Measurements from ENCODE around the gene ZNF618.

Gene ZNF618

GRCh38 chr9:114049441-114050225 is 173.5 kb downstream of the ZNF618 start:
- Histone ChIP-seq H3K36me3 (ENCODE audit: control insufficient read depth, insufficient read depth, low read length) (peaks cover 44% of the 10 kb centered on the region), H3K4me1 (ENCODE audit: control insufficient read depth, insufficient read depth, low read length) (no peaks in the 10 kb centered on the region)

DNA sequence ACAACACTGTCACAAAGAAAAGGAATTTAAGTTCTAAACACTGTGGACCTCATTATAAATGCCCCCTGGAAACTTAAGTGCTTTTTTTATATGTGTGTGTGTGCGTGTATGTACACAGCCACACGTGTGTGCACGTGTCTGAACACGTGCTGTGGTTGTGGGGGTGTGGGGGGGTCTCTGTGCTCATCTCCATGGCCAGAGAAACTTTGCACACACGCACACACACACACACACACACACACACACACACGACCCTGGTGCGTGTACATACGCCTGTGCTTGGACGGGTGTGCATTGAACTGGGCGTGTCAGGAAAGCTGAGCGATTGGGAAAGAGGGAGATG is 174.1 kb downstream of the ZNF618 start:
- H3K27ac ChIP-seq (ENCODE audit: low read depth, low read length): no peak overlapping the region
- no peak overlapping the region for H3K4me3 ChIP-seq (ENCODE audit: low read depth, low read length)
- peaks cover 44% of the 10 kb centered on the region for H3K36me3 ChIP-seq (ENCODE audit: control insufficient read depth, insufficient read depth, low read length)
- H3K27me3 ChIP-seq (ENCODE audit: control insufficient read depth, insufficient read depth, low read length): no peaks in the 10 kb centered on the region
- H3K9me3 ChIP-seq (ENCODE audit: control insufficient read depth, insufficient read depth, low read depth, low read length): no peaks in the 10 kb centered on the region
- H3K4me1 ChIP-seq (ENCODE audit: control insufficient read depth, insufficient read depth, low read length): no peaks in the 10 kb centered on the region
- H3K9ac ChIP-seq (ENCODE audit: low read length): no peak overlapping the region

More at GRCh38 chr9:114049441-114050225, 173.5 kb downstream of the ZNF618 start:
- H3K4me3 ChIP-seq (ENCODE audit: low read depth, low read length): no peak overlapping the region
- H3K27me3 ChIP-seq (ENCODE audit: control insufficient read depth, insufficient read depth, low read length): no peaks in the 10 kb centered on the region
- no peaks in the 10 kb centered on the region for H3K9me3 ChIP-seq (ENCODE audit: control insufficient read depth, insufficient read depth, low read depth, low read length)
- H3K9ac ChIP-seq (ENCODE audit: low read length): no peak overlapping the region
- H3K27ac ChIP-seq (ENCODE audit: low read depth, low read length): no peak overlapping the region

GRCh38 chr9:114050646-114051045 is 174.5 kb downstream of the ZNF618 start:
- Histone ChIP-seq H3K4me3 (ENCODE audit: low read depth, low read length) (no peak overlapping the region), H3K9me3 (ENCODE audit: control insufficient read depth, insufficient read depth, low read depth, low read length) (no peaks in the 10 kb centered on the region), H3K27ac (ENCODE audit: low read depth, low read length) (no peak overlapping the region), H3K27me3 (ENCODE audit: control insufficient read depth, insufficient read depth, low read length) (no peaks in the 10 kb centered on the region), H3K4me1 (ENCODE audit: control insufficient read depth, insufficient read depth, low read length) (no peaks in the 10 kb centered on the region), H3K9ac (ENCODE audit: low read length) (no peak overlapping the region), H3K36me3 (ENCODE audit: control insufficient read depth, insufficient read depth, low read length) (peaks cover 44% of the 10 kb centered on the region)

DNA sequence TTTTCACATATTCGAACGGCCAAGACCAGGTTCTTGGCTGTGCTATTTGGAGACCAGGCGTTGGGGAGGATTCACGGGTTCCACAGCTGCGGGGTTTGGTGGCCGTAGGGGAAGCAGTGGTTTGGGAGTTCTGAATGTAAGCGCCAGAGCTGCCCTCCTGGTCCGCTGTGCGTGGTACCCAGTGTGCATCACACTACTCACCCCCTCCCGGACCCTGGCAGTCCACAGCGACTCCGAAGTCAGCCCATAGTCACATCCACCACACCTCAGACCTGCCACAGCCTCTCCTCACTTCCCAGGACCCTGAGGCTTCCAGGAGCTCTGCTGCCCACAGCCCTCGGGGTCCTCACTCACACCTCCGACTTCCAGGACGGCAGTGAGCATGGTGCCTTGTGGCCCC is 175.2 kb downstream of the ZNF618 start:
- H3K27me3 ChIP-seq (ENCODE audit: control insufficient read depth, insufficient read depth, low read length): no peaks in the 10 kb centered on the region
- H3K4me3 ChIP-seq (ENCODE audit: low read depth, low read length): no peak overlapping the region
- no peaks in the 10 kb centered on the region for H3K9me3 ChIP-seq (ENCODE audit: control insufficient read depth, insufficient read depth, low read depth, low read length)
- no peaks in the 10 kb centered on the region for H3K4me1 ChIP-seq (ENCODE audit: control insufficient read depth, insufficient read depth, low read length)
- no peak overlapping the region for H3K27ac ChIP-seq (ENCODE audit: low read depth, low read length)
- no peak overlapping the region for H3K9ac ChIP-seq (ENCODE audit: low read length)
- H3K36me3 ChIP-seq (ENCODE audit: control insufficient read depth, insufficient read depth, low read length): peaks cover 44% of the 10 kb centered on the region

GRCh38 chr9:114051706-114052105 is 175.6 kb downstream of the ZNF618 start:
- H3K27me3 ChIP-seq (ENCODE audit: control insufficient read depth, insufficient read depth, low read length): no peaks in the 10 kb centered on the region
- H3K9ac ChIP-seq (ENCODE audit: low read length): no peak overlapping the region
- H3K36me3 ChIP-seq (ENCODE audit: control insufficient read depth, insufficient read depth, low read length): peaks cover 44% of the 10 kb centered on the region
- no peaks in the 10 kb centered on the region for H3K4me1 ChIP-seq (ENCODE audit: control insufficient read depth, insufficient read depth, low read length)
- no peak overlapping the region for H3K4me3 ChIP-seq (ENCODE audit: low read depth, low read length)
- H3K27ac ChIP-seq (ENCODE audit: low read depth, low read length): no peak overlapping the region
- no peaks in the 10 kb centered on the region for H3K9me3 ChIP-seq (ENCODE audit: control insufficient read depth, insufficient read depth, low read depth, low read length)

DNA sequence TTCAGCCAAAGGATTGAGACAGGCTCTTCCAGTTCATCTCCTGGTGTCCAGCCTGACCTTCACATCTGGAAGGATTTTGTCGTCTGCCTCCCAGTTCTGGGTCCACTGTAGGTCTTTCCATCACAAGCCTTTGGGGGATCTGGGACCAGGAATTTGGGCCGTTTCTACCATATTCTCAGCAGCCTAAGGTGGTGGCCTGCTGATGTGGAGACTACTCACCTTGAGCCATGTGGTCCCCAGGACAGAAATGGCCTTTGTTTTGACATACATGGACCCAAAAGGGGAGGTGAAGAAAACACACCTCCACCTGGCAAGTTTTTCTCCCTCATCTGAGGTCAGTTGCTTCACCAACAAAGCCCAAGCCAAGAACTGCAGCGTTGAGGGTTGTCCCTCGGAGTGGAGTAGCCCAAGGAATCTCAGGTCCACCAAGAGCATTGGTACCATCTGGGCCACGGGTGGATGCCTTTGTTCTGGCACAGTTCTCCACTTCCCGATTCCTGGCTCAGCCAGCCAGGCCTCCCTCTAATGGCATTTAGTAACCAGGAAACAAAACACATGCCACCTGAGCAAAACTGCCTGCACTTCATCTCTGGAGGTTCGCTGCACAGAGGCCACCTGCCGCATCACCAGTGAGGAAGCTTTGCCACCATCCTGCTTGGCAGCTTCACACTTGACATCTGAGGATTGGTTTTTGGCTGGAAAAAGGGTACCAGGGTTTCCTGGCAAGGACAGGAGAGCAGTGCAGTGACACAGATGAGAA is 177.3 kb downstream of the ZNF618 start:
- Histone ChIP-seq H3K27ac (ENCODE audit: low read depth, low read length) (no peak overlapping the region), H3K4me3 (ENCODE audit: low read depth, low read length) (no peak overlapping the region), H3K4me1 (ENCODE audit: control insufficient read depth, insufficient read depth, low read length) (no peaks in the 10 kb centered on the region), H3K9ac (ENCODE audit: low read length) (no peak overlapping the region), H3K36me3 (ENCODE audit: control insufficient read depth, insufficient read depth, low read length) (peaks cover 41% of the 10 kb centered on the region), H3K9me3 (ENCODE audit: control insufficient read depth, insufficient read depth, low read depth, low read length) (no peaks in the 10 kb centered on the region), H3K27me3 (ENCODE audit: control insufficient read depth, insufficient read depth, low read length) (no peaks in the 10 kb centered on the region)

- Histone ChIP-seq H3K36me3 (ENCODE audit: control insufficient read depth, insufficient read depth, low read length) (peaks cover 33% of the 10 kb centered on the region), H3K27ac (ENCODE audit: low read depth, low read length) (no peak overlapping the region), H3K27me3 (ENCODE audit: control insufficient read depth, insufficient read depth, low read length) (no peaks in the 10 kb centered on the region), H3K4me3 (ENCODE audit: low read depth, low read length) (no peak overlapping the region), H3K9me3 (ENCODE audit: control insufficient read depth, insufficient read depth, low read depth, low read length) (no peaks in the 10 kb centered on the region), H3K4me1 (ENCODE audit: control insufficient read depth, insufficient read depth, low read length) (no peaks in the 10 kb centered on the region), H3K9ac (ENCODE audit: low read length) (no peak overlapping the region)
These were observed 178.1 kb downstream of the ZNF618 start for GRCh38 chr9:114054191-114054690.

DNA sequence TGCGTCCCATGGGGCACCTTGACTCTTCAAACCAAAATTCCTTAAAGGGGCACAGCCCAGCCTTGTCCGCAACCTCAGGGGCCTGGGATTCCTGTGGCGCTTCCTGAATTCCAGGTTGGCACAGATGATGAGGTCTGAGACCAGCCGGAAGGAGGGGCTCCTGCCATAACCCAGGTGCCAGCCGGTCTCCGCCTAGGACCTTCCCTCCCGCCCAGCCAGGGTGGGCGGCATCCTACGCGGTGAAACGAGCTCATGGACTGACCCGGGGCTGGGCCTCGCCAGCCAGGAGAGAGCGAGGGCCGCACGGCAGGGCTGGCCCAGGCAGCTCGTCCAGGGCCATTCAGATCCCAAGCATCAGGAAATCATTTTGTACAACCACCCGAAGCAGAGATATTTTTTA is 179.0 kb downstream of the ZNF618 start:
- H3K27me3 ChIP-seq (ENCODE audit: control insufficient read depth, insufficient read depth, low read length): no peaks in the 10 kb centered on the region
- no peak overlapping the region for H3K9ac ChIP-seq (ENCODE audit: low read length)
- peaks cover 26% of the 10 kb centered on the region for H3K36me3 ChIP-seq (ENCODE audit: control insufficient read depth, insufficient read depth, low read length)
- no peak overlapping the region for H3K27ac ChIP-seq (ENCODE audit: low read depth, low read length)
- no peak overlapping the region for H3K4me3 ChIP-seq (ENCODE audit: low read depth, low read length)
- no peaks in the 10 kb centered on the region for H3K4me1 ChIP-seq (ENCODE audit: control insufficient read depth, insufficient read depth, low read length)
- no peaks in the 10 kb centered on the region for H3K9me3 ChIP-seq (ENCODE audit: control insufficient read depth, insufficient read depth, low read depth, low read length)

DNA sequence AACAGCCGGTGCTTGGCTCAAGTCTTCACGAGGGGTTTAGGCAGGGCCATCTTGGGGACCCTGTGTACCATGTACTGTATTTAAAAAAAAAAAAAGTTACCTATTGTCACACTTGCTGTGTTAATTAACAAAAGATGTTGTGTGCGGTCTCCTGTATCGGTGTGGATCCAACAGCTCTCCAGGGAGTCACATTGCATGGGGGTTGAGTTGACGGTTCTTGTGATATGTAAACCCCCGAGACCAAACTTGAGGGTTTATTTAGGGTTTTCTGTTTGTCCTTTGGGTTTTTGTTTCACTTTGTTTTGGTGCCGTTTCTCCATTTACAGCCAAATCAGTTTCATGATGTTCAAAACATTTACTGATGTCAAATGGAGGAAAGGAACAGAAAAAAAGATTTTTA is 179.8 kb downstream of the ZNF618 start:
- H3K9ac ChIP-seq (ENCODE audit: low read length): no peak overlapping the region
- H3K4me1 ChIP-seq (ENCODE audit: control insufficient read depth, insufficient read depth, low read length): no peaks in the 10 kb centered on the region
- H3K27me3 ChIP-seq (ENCODE audit: control insufficient read depth, insufficient read depth, low read length): no peaks in the 10 kb centered on the region
- no peak overlapping the region for H3K27ac ChIP-seq (ENCODE audit: low read depth, low read length)
- H3K9me3 ChIP-seq (ENCODE audit: control insufficient read depth, insufficient read depth, low read depth, low read length): no peaks in the 10 kb centered on the region
- H3K4me3 ChIP-seq (ENCODE audit: low read depth, low read length): no peak overlapping the region
- peaks cover 20% of the 10 kb centered on the region for H3K36me3 ChIP-seq (ENCODE audit: control insufficient read depth, insufficient read depth, low read length)

GRCh38 chr9:114056527-114056926 is 180.4 kb downstream of the ZNF618 start:
- Histone ChIP-seq H3K27ac (ENCODE audit: low read depth, low read length) (no peak overlapping the region), H3K9ac (ENCODE audit: low read length) (no peak overlapping the region), H3K4me1 (ENCODE audit: control insufficient read depth, insufficient read depth, low read length) (no peaks in the 10 kb centered on the region)

DNA sequence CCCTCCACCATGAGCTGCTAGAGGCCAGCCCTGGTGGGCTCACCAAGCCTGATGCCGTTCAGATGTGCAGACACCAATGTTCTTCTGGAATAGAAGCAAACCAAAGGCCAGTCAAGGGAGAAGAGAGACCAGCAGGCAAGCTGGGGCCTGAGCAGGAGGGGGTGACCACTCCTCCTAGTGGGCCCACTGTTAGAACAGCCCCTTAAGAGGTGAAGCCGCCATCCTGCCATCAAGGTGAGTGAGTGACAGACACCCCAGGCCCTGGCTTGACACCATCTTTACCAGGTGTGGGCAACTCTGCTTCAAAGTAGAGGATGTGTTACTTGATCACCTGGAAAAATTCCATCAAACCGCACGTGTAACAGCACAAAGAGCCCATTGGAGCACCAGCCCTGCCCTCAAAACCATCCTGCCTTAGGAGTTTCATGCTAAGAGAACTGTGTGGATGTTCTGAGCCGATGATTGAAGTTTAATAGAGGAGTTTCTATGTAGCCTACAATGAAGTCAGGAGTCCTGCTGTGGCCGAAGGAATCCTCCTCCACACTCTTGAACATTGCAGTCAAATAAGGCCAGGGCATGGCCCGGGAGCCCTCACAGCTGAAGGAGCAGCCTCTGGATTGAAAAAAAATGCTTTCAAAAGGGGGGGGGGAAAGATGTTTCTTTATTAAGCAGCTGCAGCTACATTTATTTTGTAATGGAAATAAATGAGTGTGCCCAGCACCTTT is 181.2 kb downstream of the ZNF618 start:
- no peaks in the 10 kb centered on the region for H3K27me3 ChIP-seq (ENCODE audit: control insufficient read depth, insufficient read depth, low read length)
- no peaks in the 10 kb centered on the region for H3K9me3 ChIP-seq (ENCODE audit: control insufficient read depth, insufficient read depth, low read depth, low read length)
- H3K27ac ChIP-seq (ENCODE audit: low read depth, low read length): no peak overlapping the region
- H3K36me3 ChIP-seq (ENCODE audit: control insufficient read depth, insufficient read depth, low read length): peaks cover 8% of the 10 kb centered on the region; the same call in 1 of the 2 replicates
- H3K4me3 ChIP-seq (ENCODE audit: low read depth, low read length): no peak overlapping the region
- no peak overlapping the region for H3K9ac ChIP-seq (ENCODE audit: low read length)
- no peaks in the 10 kb centered on the region for H3K4me1 ChIP-seq (ENCODE audit: control insufficient read depth, insufficient read depth, low read length)

More at GRCh38 chr9:114056527-114056926, 180.4 kb downstream of the ZNF618 start:
- Histone ChIP-seq H3K9me3 (ENCODE audit: control insufficient read depth, insufficient read depth, low read depth, low read length) (no peaks in the 10 kb centered on the region), H3K27me3 (ENCODE audit: control insufficient read depth, insufficient read depth, low read length) (no peaks in the 10 kb centered on the region), H3K4me3 (ENCODE audit: low read depth, low read length) (no peak overlapping the region), H3K36me3 (ENCODE audit: control insufficient read depth, insufficient read depth, low read length) (peaks cover 16% of the 10 kb centered on the region)
